NCI-H2081 (cell line): Measurements from ENCODE around the gene MYL3.
A peak's percentile ranks its signal among the peaks of the same experiment; 100 is the strongest.
"Not testable (repeated sequence)": the region's sequence is repeated elsewhere in the genome, so short reads cannot be mapped to it uniquely, and the experiment has no call there.

Experiments
- DNase-seq, 2 experiments: peaks; one replicate each; lab custom pipeline; 2025; lab: John Stamatoyannopoulos, UW

The MYL3 gene

GRCh38 chr3:46863261-46863782 is at the start of gene MYL3:
Gene MYL3 (minus strand): TSS chr3:46863444. CDS start chr3:46863390, 54 bp downstream.
- no peak for DNase-seq

- DNase-seq = no peak
Observed at GRCh38 chr3:46912986-46913385, 49.7 kb upstream of the MYL3 start.

DNA sequence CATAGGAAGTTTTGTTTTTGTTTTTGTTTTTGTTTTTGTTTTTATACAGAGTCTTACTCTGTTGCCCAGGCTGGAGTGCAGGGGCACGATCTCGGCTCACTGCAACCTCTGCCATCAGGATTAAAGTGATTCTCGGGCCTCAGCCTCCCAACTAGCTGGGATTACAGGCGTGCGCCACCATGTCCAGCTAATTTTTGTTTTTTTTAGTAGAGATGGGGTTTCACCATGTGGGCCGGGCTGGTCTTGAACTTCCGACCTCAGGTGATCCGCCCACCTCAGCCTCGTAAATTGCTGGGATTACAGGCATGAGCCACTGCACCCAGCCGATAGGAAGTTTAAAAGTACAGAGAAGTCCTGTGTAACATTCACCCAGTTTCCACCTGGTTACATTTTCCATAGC is 47.7 kb upstream of the MYL3 start:
- DNase-seq = not testable (repeated sequence)

DNA sequence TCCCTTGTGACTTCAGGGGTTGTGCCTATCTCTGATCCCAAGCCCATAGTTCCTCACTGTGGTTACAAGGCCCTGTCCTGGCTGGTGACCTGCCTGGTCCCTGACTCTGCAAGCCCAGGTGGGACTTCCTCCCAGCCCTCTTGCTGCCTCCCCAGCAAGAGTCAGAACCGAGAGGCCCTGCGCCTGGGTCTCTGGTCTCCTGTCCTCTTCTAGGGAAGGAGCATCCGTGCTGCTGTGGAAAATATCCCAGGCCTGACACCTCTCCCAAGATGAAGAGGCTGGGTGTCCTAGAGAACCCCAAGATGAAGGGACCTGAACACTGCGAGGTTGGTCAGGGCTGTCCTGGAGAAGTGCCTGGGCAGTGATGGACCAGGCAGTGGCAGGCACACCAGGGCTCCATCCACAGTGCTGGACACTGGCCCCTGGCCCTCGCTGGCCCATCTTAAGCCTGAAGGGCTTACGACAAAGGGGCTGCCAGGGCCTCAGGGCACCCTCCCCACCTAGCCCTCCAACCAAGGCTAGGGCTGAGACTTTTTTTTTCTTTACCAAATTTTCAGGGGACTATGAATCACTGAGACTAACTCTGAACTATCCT is 47.0 kb upstream of the MYL3 start:
- DNase-seq = no peak

DNA sequence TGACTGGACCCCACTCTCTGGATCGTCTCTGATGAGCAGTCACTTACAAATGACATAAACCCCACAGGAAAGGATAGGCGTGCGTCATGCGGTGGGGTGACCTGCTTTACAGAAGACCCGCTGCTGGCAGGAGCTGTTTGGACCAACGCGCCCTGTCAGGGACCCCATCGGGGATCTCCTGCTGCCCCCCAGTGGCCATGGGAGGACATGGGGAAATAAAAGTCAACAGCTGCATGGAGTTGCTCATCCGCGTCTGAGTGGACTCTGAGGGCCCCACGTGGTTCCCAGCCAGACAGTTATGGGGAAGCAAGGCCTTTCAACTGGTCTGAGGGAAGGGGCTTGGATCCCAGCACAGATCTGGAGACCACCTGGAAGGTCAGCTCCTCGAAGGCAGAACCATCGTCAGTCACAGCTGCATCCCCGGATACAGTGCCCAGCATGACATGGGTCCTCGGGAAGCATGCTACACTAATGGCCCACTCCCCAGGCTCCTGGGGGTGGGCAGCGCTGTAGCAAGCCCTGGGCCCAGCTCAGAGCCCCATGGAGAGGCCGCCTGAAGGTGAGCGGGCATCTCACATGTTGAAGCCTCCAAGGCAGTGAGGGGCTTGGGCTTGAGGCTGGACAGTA is 46.4 kb upstream of the MYL3 start:
- peak; percentile 69 to 77 for DNase-seq

DNA sequence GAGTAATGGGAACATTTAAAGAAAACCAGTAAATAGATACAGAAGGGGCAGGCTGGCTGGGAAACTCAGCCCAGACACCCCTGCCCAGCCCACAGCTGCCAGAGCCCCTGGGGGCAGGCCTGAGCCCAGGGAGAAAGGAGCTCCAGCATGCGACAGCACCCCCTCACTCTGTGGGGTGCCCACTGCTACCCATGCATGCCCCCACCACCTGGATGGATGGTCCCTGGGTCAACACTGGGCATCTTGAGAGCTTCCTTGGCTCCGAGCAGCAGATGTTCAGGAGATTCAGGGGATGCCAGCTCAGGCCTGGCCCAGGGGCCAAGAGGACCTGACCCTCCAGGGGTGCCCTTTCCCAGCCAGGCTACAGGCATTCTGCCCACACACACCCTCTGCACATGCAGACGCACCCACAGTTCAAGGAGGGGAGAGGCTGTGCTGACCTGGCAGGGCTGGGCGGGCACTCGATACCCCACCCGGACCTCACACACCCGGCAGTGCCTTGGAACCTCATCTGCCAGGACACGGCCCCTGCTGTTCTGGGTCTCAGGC is 45.8 kb upstream of the MYL3 start:
- DNase-seq = no peak

DNA sequence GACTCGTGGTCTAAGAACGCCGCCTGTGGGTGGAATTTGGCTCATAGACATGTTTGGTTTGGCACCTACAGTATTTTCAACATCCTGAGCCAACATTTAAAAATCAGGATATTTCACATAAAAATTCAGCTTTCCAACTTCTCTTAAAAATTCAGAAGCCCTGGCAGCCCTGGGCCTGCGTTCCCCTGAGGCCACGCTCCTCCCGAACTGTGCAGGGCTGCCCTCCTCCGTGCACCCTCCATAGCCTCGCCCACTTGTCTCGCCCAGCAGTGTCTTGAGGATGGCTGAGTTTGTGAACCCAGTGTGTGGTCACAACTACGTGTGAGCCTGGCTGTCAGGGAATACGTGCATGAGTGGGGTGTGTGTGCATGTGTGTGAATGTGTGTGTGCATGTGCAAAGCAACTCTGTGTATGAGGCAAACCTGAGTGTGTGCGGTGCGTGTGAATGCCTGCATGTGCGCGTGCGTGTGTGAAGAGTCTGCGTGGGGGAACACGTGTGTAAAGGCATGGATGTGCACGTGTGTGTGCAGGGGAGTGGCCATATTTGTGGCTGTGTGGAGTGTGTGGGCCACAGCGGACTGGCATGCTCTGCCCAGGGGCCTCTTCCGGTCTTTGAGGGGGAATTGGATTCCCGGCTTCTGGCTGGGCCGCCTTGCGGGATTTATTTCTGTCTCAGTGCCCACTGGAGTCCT is 45.2 kb upstream of the MYL3 start:
- DNase-seq = no peak

DNA sequence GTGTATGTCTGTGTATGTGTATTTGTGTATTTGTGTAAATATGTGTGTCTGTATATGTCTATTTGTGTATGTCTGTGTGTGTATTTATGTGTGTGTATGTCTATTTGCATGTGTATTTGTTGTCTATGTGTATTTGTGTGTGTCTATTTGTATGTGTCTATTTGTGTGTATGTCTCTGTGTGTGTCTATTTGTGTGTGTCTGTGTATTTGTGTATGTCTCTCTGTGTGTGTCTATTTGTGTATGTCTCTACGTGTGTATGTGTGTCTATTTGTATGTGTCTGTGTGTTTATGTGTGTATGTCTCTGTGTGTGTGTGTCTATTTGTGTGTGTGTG is 44.7 kb upstream of the MYL3 start:
- DNase-seq = peak in 1 of 2 experiments; percentile 11

- no peak for DNase-seq
Observed at GRCh38 chr3:46907271-46907670, 44.0 kb upstream of the MYL3 start.

- DNase-seq = no peak
Observed at GRCh38 chr3:46906471-46907058, 43.3 kb upstream of the MYL3 start.

DNA sequence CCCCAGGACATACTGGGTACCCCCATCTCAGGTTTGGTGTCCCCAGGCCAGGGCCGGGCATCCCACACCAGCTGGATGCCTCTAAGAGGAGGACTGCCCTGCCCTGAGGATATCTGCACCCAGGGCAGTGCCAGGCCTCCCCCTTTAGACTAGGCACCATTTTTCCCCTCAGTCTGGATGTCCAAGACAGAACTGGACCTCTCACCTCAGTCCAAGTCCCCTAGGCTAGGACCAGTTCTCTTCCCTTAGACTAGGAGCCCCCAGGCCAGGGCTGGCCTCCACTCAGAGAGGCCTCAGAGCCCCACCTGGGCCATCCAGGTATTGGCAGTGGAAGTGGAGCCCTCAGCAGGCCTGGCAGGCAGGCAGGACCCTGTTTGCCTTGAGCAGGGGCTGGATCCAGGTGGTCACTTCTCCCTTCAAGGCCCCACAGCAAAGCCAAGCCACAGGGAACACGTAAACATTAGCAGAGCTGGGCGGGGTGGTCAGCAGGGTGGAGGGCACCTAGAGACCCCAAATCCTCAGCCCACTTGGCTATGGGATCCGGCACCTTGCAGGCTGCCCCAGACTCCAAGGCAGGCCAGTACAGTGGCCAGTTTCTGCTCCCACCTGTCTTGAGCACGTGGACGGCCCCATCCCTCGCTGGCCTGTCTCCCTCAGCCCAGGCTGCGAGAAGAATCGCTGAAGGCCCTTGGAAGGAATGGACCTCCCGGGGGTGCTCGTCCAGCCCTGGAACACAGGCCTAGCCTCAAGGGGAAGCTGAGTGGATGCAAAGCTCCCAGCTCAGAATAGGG is 42.6 kb upstream of the MYL3 start:
- DNase-seq = no peak

GRCh38 chr3:46905213-46905560 is 41.9 kb upstream of the MYL3 start:
- no peak for DNase-seq

DNA sequence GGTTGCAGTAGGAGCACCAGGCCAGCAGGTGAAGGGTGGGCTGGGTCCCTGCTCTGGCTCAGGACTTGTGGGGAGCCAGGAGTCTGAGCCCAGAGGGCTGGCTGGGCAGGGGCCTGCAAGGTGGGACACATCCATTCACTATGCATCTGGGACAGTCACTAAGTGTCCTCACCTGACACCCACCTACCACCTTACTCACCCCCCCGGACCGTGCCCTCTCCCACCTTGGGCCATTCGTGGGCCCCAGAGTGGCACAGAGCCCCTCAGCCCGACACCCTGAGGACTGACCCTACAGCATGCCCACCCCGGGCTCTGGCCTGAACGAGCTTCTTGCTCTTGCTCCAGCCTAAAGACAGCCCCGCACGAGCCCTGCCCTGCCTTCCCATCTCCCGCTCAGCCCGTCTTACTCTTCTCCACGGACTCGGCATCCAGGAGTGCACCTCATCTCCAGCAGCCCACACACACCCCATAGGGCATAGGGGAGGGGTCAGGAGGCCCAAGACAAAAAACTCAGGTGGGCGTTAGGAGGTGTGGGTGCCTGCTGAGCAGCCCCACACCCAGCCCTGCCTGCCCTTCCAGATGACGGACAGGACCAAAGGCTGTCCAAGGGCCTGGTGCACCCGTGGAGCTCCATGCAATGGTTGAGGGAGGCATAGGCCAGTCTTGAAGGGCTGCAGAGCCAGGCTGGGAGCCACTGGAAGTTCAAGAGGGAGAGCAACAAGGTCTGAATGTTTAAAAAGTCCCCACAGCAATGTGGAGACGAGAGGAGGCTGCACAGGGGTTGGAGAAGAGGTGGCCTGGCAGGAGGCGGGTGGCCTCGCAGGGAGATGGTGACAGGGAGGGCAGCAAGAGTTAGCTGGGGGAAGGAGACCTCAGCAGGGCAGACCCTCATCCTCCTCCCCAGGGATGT is 41.3 kb upstream of the MYL3 start:
- no peak for DNase-seq

DNA sequence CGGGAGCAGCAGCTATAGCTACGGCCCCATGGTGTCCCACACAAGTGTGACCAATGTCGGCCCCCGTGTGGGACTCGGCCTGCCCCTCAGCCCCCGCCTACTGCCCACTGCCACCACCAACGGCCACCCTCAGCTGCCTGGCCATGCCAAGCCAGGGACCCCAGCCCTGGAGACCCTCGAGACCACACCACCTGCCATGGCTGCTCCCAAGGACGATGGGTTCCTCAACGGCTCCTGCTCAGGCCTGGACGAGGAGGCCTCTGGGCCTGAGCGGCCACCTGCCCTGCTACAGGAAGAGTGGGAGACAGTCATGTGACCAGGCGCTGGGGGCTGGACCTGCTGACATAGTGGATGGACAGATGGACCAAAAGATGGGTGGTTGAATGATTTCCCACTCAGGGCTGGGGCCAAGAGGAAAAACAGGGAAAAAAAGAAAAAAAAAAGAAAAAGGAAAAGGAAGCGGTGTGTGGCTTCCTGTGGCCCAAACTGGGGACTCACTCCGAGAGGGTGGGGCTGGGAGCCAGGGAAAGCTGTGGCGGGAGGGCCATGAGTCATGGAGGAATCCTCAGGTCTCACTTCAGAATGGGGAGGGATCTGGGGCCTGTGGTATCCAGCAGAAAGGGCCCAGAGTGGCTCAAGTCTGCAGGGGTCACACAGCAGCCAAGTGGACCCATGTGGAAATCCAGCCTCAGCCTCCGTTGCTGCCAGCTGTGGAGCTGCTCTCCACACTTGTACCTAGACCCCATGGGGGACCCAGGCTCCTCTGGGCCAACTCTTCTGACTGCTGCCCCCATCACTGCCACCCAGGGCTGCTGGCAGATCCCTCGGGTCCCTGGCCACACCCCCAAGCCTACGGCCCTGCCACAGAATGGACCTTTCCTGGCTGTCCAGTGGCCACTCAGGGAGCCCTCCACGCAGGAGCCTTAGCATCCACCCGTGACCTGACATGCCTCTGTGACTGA is 40.4 kb upstream of the MYL3 start:
- no peak for DNase-seq

DNA sequence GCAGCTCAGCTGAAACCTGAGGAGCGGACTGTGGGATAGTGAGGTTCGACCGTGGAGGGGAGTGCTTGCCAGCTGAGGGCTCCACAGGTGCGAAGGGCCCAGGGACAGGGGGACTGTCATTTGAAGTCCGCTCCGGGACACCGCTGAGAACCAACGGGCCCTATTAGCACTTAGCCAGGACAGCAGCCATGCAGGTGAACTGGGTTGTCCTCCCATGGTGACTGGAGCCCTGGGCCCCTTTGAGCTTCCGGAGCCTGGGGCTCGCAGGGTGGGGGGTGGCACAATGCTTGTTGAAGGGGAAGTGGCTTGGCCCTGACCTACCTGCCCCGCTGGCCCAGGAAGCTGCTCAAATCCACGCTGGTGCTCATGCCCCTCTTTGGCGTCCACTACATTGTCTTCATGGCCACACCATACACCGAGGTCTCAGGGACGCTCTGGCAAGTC is 39.0 kb upstream of the MYL3 start:
- DNase-seq = no peak

- no peak for DNase-seq
Observed at GRCh38 chr3:46901591-46902187, 38.4 kb upstream of the MYL3 start.

GRCh38 chr3:46901061-46901460 is 37.8 kb upstream of the MYL3 start:
- no peak for DNase-seq

- DNase-seq = no peak
Observed at GRCh38 chr3:46900356-46900755, 37.1 kb upstream of the MYL3 start.

DNA sequence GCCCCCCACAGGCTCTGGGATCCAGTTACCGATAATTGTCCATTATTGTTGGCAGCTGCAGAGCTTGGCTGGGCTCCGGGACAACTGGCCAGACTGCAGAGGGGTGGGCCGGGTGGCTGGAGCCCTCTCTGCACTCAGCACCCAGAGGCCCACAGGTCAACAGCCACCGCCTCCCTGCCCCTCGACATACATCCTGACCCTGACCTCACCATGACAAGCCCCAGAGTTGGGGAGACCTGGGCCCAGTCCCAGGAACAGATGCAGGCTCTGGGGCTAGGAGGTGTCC is 36.7 kb upstream of the MYL3 start:
- DNase-seq = peak; percentile 74 to 79
